Amniotic epithelial cell (primary cell): ENCODE results near the gene OR12D2.
"Not testable (repeated sequence)": the region's sequence is repeated elsewhere in the genome, so short reads cannot be mapped to it uniquely, and the experiment has no call there.

ENCODE experiments used
- DNase-seq: peaks from one replicate; pipeline ENCODE4 v3.0.0-alpha.2; 2010; ENCODE audit warnings: low read depth

The OR12D2 gene

GRCh38 chr6:29395331-29395730, at the start of gene OR12D2:
OR12D2 (plus strand) TSS chr6:29395631; CDS start chr6:29396700, 1,069 bp downstream.
- DNase-seq: no peak

GRCh38 chr6:29349348-29349747, 46.1 kb upstream of the OR12D2 start:
- not testable (repeated sequence) for DNase-seq

- DNase-seq: no peak
Measured at GRCh38 chr6:29354980-29355379, 40.5 kb upstream of the OR12D2 start.

- DNase-seq: no peak
Measured at GRCh38 chr6:29355603-29356002, 39.8 kb upstream of the OR12D2 start.

- DNase-seq: no peak
Measured at GRCh38 chr6:29368765-29369164, 26.7 kb upstream of the OR12D2 start, which contains the start of gene OR5V1. OR5V1 (minus strand) TSS chr6:29368865; CDS start chr6:29356195, 12,670 bp downstream.

GRCh38 chr6:29375191-29375590, 20.2 kb upstream of the OR12D2 start, which contains the start of gene OR12D3:
OR12D3 (minus strand) TSS chr6:29375291; CDS start chr6:29375287, 4 bp downstream.
- DNase-seq: no peak

- DNase-seq: no peak
Measured at GRCh38 chr6:29376003-29376402, 19.4 kb upstream of the OR12D2 start.

GRCh38 chr6:29388533-29388932, 6.9 kb upstream of the OR12D2 start:
- DNase-seq: no peak

- no peak for DNase-seq
Measured at GRCh38 chr6:29399525-29399924, 4.1 kb downstream of the OR12D2 start.

- DNase-seq: no peak
Measured at GRCh38 chr6:29403801-29404200, 8.4 kb downstream of the OR12D2 start.

- no peak for DNase-seq
Measured at GRCh38 chr6:29414588-29414987, 19.2 kb downstream of the OR12D2 start, which contains the start of gene OR12D1. OR12D1 (plus strand) TSS chr6:29414928.

- DNase-seq: no peak
Measured at GRCh38 chr6:29419516-29419915, 24.1 kb downstream of the OR12D2 start.

- DNase-seq: no peak
Measured at GRCh38 chr6:29424168-29424567, 28.7 kb downstream of the OR12D2 start.

GRCh38 chr6:29424575-29424974, 29.1 kb downstream of the OR12D2 start:
- DNase-seq: no peak

- no peak for DNase-seq
Measured at GRCh38 chr6:29425075-29425474, 29.6 kb downstream of the OR12D2 start.

- DNase-seq: no peak
Measured at GRCh38 chr6:29426654-29427053, 31.2 kb downstream of the OR12D2 start.

GRCh38 chr6:29436730-29437129, 41.3 kb downstream of the OR12D2 start:
- not testable (repeated sequence) for DNase-seq

GRCh38 chr6:29439006-29439405, 43.6 kb downstream of the OR12D2 start, which contains the start of gene OR10C1:
OR10C1 (plus strand) TSS chr6:29439306; CDS start chr6:29440016, 710 bp downstream.
- no peak for DNase-seq

- DNase-seq: no peak
Measured at GRCh38 chr6:29442719-29443118, 47.3 kb downstream of the OR12D2 start.

- DNase-seq: not testable (repeated sequence)
Measured at GRCh38 chr6:29444031-29444430, 48.6 kb downstream of the OR12D2 start.
